GM21367 (cell line): ENCODE measurements around the gene TXN.

Source experiments
- ATAC-seq: cut with Tn5 transposase; IDR thresholded peaks from one replicate; pipeline ENCODE4 v1.9.1; 2021; ENCODE audit not compliant: unreplicated experiment

Gene TXN

DNA sequence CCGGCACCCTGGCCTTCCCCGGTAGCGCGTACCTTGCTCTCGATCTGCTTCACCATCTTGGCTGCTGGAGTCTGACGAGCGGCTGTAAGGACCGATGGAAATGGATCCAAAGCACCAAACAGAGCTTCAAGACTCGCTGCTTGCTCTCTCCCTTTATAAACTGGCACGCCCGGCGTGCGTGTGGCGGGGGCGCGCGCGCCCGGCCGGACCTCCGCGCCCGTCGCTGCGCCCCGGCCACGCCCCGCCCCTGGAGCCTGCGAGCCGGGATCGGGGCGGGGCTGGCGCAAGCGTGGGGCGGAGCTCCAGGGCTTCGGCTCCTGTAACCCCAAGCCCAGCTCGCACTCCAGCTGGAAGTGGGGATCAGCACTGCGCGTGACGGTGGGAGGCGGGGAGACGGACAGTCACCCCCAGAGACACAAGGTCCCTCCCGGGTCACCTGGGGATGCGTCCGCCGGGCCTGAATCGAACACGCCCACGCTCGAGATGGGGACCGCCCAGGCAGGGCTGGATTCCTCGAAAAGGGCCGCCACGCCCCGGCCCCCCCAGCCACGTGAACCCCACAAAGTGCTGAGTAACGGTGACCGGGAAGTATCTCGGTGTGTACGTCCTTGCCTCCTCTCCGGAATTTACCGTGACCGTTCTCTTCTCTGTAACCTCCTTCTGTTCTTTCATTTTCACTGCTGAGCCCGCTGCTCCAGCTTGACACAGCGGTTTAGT, at the start of gene TXN:
Gene TXN, minus strand, starts transcription at position 128 of the 717 bp plus-strand sequence. Its CDS starts 72 bp downstream, at position 56.
- peak; percentile 60 for ATAC-seq

DNA sequence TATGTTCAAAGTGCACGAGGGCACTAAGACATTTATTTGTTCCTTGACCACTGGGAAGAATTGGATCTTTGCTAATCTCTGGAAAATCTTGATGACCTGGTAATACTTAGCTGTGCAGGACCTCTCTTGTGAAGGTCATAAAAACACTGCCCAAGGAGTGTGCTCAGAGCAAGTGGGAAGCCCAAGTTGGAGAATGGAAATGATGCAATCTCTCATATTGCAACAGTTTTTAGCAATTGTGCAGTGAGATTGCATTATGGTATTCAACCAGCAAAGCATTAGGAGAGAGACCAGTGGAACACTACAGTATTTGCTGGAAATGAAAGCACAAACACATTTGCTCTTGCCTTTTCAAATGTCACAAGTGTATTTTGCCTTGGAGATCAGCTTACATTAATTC, 46.8 kb upstream of the TXN start:
- ATAC-seq: no peak

DNA sequence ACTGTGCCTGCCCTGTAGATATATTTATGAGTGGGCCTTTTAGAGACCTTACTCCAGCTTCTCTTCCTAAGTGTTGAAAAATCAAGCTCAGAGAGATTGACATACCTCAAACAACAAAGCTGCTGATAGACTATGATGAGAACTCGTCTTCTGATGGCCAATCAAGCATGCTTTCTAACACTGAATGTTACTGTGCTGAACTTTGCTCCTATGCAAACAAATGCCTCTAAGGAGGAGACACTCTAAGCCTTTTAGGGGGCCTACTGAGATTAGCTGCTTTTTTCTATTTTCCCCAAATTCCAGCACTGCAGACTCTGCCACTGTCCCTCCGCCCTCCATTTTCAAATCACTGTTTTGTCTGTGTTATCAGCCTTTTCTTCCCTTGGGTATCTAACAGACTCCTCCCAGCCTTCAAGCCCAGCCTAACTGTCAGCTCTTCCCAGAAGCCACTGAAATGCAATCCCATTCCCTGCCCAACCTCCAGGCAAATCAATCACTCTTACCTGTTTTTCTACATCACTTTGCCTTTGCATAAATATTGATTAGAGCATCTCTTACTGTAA, 41.8 kb upstream of the TXN start:
- ATAC-seq: no peak

DNA sequence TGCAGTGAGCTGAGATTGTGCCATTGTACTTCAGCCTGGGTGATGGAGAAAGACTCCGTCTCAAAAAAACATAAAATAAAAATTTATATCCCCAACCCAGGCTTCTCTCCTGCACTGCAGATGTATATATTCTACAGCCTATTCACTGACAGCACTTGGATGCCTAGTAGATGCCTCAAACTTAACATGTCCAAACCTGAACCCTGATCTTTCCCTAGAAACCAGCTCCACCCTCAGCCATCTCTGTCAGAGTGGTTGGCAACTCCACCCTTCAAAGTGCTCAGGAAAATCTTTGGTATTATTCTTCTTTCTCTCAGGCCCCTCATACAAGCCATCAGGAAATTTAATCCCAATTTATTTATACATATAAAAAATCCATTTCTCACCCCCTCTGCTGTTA, 36.9 kb upstream of the TXN start:
- ATAC-seq: no peak

DNA sequence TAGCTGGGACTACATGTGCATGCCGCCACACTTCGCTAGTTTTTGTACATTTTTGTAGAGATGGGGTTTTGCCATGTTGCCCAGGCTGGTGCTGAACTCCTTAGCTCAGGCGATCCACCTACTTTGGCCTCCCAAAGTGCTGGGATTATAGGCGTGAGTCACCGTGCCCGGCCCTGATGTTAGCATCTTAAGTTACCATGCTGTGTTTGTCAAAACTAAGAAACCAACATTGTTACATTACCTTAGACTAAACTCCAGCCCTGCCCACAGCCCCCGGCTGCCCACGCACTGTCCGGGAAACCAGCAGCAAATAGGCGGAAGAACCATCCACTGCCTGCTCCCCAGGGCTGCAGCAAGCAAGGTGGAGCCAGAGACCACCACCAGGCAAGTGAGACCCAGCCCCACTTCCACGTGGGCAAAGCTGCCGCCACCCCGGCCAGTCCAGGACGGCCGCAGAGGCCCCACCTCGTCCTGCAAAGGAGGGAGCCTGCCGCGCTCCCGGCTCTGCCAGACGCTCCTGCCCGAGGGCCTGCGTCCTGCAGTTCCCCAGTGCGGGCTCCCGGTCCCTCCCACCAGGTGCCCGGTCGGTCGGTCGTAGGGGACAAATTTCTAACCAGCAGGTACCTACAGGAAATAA, 35.7 kb upstream of the TXN start:
- no peak for ATAC-seq

DNA sequence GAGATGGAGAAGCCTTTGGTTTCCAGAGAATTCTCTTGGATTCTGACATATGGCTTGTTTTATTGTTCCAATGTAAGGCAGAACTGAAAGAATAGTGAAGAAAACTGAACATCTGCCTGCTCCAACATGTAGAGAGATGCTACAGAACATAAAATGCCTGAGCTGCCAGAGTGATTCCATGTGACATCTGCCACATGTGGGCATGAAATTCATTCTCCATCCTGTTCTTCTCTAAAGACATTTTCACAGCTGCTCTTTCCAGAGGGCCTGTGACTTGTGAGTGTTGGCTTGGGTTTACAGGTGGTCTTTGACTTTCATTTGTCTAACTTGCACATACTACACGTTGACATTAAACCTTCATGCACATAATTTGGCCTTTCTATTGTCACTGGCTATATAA, 33.7 kb upstream of the TXN start:
- no peak for ATAC-seq

DNA sequence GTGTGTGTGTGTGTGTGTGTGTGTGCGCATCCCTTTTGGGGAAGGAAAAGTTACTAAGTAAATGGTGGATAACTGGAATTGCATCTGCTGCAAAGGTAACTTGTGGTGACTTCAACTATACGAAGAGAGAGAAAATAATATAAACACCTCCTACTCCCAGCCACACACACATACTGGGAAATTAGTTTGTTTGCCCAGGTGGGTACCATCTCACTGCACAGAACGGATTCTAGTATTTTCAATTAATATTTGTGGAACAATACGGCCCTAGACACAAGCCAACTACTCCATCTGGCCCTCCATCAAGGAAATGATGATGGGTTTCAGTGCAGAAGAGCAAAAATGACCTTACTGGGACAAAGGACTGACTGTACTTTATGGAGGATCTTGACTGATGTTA, 32.2 kb upstream of the TXN start:
- ATAC-seq: no peak

DNA sequence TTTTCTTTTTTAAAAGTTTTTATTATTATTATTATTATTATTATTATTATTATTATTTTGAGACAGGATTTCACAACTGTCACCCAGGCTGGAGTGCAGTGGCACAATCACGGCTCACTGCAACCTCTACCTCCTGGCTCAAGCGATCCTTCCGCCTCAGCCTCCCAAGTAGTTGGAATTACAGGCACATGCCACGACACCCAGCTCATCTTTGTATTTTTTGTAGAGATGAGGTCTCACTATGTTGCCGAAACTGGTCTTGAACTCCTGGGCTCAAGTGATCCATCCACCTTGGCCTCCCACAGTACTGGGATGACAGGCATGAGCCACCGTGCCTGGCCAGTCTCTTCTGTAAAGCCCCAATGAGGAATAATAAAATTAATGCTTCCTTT, 31.0 kb upstream of the TXN start:
- ATAC-seq: no peak

DNA sequence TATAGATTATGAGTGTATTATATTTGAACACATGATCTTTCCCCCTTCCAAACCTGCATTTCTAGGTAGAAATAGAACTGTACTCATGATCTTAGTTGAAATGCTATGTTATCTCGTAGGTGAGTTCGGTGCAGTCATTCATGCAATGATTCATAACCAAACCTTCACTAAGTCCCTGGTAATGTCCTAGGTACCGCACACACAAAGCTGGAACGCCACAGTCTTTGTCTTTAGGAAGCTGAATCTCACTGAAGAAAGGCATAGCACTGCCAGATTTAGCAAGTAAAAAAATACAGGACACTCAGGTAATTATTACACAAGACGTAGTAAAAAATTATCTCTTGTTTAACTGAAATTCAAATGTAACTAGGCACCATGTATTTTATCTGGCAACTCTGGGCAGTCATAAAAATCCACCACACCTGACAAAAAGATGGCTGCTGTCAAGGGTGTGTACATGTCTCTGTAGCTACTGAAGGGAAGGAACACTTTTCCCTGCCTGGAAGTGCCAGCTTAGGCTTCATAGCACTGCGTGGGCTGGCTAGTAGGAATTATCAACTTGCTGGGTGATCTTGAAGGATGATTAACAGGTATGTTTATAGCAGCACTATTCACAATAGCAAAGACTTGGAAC, 28.0 kb upstream of the TXN start:
- ATAC-seq: no peak

DNA sequence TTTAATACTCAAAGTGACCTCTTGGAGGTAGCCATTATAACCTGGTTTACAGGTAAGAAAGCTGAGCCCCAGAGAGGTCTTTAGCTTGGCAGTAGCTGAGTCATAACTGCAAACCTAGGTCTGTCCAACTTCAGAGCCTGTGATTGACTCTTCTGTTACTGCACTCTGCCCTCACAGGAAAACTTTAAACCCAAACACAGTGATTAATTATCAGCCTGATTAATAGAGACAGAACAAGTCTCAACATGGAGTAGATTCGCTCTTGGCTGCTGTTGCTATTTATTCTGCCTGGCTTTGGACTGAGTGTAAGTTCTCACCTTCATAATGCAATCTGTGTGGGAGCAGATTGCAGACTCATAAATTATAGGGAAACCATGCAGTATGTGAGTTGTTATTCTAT, 27.4 kb upstream of the TXN start:
- ATAC-seq: no peak

DNA sequence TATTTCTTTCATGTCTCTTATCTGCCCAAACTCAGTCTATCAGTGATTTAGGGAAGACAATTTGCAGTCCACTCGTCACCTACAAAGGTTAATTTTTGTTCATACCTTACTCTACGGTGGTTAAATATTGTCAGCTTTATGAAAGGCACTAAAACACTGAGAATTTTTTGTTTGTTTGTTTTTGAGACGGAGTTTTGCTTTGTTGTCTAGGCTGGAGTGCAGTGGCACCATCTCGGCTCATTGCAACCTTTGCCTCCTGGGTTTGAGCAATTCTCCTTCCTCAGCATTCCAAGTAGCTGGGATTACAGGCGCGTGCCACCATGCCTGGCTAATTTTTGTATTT, 26.4 kb upstream of the TXN start:
- ATAC-seq: no peak

DNA sequence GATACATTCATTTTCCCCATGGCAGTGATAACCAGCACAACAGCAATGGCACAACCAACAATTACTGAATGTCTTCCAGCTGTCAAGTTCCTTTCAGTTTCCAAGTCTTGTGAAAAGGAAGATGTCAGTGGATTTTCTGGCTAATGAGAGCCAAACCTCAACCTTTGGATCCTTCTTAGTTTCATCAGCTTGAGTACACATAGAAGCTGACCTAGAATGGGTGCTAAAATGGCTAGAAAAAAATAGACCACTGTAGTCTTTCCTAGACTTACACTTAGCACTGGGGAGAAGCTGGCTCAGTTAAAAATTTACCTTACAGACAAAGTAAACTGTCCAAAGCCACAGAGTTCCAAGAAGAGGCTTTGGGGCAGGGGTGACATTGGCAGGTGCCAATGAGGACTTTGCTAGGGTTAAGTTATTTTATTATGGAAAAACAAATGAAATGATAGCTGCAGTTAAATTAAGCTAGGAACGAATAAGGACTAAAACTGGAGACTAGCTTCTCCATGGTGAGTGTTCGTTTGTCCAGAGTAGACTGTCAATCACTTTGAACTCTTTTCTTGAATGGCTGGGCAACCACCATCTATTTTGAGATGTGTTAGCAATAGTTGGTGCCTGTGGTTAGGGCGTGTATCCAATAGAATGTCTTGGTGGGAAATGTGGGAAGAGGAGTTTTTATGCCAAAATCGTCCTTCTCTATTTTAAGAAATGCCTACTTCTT, 25.9 kb upstream of the TXN start:
- no peak for ATAC-seq

DNA sequence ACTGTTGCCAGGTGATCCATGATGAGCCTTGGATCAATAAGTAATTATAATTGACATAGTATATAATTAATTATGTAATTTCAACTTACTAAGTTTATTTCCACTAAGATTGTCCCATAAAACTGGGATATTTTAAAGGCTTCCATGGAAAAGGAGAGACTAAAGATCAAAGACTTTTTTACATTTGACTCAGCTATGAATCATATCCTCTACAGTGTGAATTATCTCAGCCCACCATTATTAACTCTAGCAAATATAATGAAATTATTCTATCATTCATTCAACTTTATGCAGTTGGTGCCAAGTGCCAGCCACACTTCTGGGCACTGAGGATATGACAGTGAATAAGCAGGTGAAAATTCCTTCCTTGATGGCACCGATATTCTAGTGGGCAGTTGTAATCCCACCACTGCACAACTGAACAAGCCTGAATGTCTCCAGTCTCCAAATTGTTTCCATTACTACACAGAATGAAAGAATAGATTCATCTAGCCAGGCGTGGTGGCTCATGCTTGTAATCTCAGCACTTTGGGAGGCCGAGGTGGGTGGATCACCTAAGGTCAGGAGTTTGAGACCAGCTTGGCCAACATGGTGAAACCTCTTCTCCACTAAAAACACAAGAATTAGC, 21.9 kb upstream of the TXN start:
- no peak for ATAC-seq

DNA sequence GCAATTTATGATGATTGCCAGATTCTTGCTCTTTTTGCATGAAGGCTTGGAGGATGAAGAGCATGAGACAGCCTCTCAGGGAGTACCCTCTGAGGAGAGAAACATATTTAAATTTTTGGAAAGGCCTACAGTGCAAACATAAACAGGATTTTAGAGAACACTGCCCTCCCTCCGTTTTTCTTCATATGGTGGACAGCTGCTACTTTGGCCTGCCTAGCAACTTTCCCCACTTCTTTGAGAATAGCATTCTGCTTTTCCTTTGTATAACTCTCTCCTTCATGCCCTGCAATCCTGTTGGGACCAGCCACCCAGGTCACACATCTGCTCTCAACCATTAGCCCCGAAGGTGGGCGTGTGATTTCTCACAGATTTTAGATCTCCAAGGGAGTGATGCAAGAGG, 20.5 kb upstream of the TXN start:
- no peak for ATAC-seq

DNA sequence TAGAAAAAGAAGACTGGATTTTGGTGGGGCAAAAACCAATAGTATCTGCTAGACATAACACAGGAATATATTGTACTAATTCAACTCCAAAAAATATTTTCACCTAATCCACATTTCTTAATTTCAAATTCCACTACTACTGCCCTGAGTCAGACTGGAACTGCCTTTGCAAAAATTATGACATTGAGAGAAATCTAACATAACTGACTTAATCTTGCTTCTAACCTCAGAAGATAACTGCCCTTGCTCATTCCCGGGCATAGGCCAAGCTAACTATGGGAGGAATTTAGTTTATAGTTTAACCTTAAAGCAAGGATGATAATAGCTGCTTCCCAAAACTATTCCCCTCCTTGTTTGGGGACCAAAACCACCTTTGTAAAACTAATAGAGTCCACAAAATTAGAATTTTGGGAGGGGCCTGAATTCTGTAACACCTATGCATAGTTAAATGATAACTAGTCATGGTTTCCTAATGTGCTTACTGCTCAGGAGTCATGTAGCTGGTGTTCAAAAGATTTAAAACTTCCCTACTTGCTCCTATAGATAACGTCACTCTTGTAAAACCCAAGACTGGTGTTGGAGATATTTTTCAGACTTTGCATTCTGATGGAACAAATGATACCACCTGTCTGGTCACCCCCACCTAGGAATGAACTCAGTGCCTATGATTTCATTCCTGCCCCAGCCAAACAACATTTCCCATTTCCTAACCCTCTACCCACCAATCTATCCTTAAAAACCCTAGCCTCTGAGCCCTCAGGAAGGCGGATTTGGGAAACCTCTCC, 14.1 kb upstream of the TXN start:
- ATAC-seq: no peak

DNA sequence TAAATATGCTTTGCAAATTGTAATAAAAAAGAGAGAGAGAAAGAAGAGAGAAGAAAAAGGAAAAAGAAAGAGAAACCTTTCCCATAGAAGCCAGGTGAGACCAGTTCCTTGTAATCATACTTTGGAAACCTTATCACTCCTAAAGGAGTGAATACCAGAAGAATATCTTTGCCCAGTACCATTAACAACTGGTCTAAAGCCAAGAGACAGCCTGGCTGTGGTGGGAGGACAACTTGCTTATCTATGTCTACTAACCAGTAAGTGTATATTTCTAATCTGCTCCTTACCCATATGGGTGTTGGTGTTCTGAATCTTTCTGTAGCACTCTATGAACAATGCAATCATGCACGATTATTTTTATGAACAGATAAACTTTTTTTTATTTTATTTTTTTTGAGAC, 10.5 kb upstream of the TXN start:
- no peak for ATAC-seq

DNA sequence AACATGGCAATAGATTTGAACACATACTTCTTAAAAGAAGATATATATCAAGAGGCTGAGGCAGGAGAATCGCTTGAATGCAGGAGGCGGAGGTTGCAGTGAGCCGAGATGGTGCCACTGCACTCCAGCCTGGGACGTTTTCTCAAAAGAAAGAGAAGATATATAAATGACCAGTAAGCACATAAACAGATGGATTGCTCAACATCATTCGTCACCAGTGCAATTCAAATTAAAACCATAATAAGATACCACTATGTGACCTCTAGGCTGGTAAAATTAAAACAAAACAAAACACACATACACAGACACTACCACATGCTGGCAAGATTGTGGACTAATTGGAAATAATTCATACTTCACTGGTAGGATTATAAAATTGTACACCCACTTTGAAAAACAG, 5.3 kb upstream of the TXN start:
- ATAC-seq: no peak

DNA sequence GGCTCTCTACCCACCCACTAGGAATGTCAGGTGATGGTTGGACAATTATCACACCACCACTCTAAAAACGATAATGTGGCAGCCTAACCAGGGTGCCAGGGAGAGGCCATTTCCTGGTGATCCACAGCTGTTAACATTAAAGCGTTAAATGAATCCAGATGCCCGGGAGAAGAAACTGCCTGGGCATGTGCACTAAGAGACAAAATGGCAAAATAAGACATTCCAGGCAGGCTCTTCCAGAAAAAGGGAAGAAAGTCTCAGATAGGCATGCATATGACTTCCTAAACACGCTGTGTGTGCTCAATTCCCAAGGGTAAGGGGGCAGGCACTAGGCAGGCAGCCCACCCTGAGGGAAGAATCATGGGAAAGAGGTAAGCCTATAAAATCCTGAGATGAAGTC, 4.6 kb upstream of the TXN start:
- ATAC-seq: no peak

DNA sequence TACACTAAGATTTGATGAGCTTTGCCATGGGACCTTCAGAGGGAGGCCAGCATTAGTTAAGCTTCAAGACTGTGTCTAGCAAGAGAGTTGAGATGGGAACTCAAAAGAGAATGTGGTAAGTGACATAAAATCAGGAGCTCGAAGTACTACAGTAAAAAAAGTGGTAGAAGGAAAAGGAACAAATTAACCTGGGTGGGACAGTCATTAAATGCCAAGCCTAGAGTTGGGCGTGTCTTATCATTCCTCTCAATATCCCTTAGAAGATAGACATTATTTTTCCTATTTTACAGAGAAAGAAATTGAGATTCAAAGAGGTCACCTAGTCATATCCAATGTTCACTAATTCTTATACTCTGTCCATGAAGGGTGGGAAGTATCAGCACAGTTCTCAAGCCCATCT, 3.3 kb upstream of the TXN start:
- no peak for ATAC-seq

DNA sequence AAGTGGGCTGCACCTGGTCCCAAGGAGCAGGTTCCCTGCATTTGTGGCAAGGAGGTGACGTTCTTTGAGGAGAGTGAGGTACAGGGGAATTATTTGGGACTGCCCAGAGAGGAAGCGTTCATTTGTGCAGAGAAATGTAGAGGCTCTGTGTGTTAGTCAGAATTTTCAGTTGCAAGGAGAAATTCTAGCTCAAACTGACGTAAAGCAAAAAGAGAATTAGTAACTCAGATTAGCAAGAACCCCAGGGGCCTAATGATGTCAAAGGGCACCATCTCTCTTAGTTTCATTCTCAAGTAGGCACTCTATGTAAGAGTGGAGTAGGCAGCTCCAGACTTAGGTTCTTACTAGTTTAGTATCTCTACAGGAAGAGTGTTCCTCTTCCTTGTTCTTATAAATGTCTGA, 2.4 kb upstream of the TXN start:
- ATAC-seq: no peak
